ENCODE measurements around the gene TMEFF2. TPM values are rescaled to one million over a fixed set of nuclear protein-coding genes. Genes with fewer than 3 reads are reported as not detected.

TMEFF2 gene
- total and polyA plus RNA-seq, 2 of the 4 experiments (the other 2 are of a cell fraction), result 1.3 to 3.0 TPM

DNA sequence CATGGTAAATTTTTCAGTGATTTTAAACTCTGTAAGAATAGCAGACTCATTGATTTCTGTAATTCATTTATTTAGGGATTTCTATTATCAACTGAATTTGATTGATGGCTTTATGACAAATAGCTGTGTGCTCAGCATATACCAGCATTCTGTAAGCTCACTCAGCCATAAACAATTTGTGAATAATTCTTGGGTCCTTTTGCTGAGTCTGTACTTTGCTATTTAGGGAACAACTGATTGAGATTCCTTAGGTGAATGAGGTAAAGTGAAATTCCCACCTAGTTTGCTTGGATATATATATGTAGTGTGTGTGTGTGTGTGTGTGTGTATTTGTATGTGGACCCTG lies 271.1 kb downstream of the TMEFF2 start:
- H3K23ac ChIP-seq (ENCODE audit: low read depth, low read length), result no peak overlapping the region
- H3K36me3 ChIP-seq (ENCODE audit: control insufficient read depth, insufficient read depth, low read length), result no peaks in the 10 kb centered on the region
- peaks cover 7% of the 10 kb centered on the region for H3K4me1 ChIP-seq (ENCODE audit: control insufficient read depth, insufficient read depth, low read length)
- H4K5ac ChIP-seq (ENCODE audit: low read depth, low read length), result no peak overlapping the region
- no peak overlapping the region for H3K56ac ChIP-seq (ENCODE audit: extremely low read depth, insufficient read depth, low read length)
- H3K9me1 ChIP-seq (ENCODE audit: insufficient read depth, low read length), result no peaks in the 10 kb centered on the region
- H3K14ac ChIP-seq (replicated peaks; ENCODE audit: low read depth, low read length), result no peak overlapping the region
- DNase-seq, result no peak
- H4K91ac ChIP-seq (ENCODE audit: insufficient read depth, low read depth, low read length), result no peak overlapping the region
- H4K8ac ChIP-seq (ENCODE audit: low read depth in 2 of 2, low read length in 2 of 2), result no peak overlapping the region
- H2BK15ac ChIP-seq (ENCODE audit: low read depth, low read length), result no peak overlapping the region
- ATAC-seq (ENCODE audit: low read depth), result no peak
- H3K4ac ChIP-seq (ENCODE audit: low read depth, low read length), result no peak overlapping the region
- H4K20me1 ChIP-seq (ENCODE audit: insufficient read depth, low read length), result no peaks in the 10 kb centered on the region
- no peak overlapping the region for H2BK20ac ChIP-seq (ENCODE audit: low read depth, low read length)
- no peak overlapping the region for H3K4me2 ChIP-seq (ENCODE audit: low read depth, low read length)
- H2BK5ac ChIP-seq (ENCODE audit: low read depth, low read length, poor library complexity, severe bottlenecking), result no peak overlapping the region
- no peak overlapping the region for H2AK5ac ChIP-seq (ENCODE audit: low read depth, low read length)
- H3K27me3 ChIP-seq (ENCODE audit: control insufficient read depth, insufficient read depth, low read length), result no peaks in the 10 kb centered on the region
- no peak overlapping the region for H3K27ac ChIP-seq (ENCODE audit: insufficient read depth, low read length)
- no peak overlapping the region for H2AFZ ChIP-seq (replicated peaks; ENCODE audit: low read length, poor library complexity)
- intact Hi-C loops (cut with micrococcal nuclease), result no loop called here
- no peak overlapping the region for H3K9ac ChIP-seq (ENCODE audit: low read depth, low read length)
- in situ Hi-C loops (cut with MboI; ENCODE audit: low sequenced_read_pairs), result no loop called here
- H2AK9ac ChIP-seq (replicated peaks; ENCODE audit: low read depth, low read length, poor library complexity), result no peak overlapping the region
- BruUV-seq (replicated peaks), result no TSS peak
- H2BK120ac ChIP-seq (ENCODE audit: low read depth, low read length), result no peak overlapping the region
- dilution Hi-C loops (cut with HindIII; ENCODE audit: low sequenced_read_pairs, unreplicated experiment), result no loop called here
- no peak overlapping the region for H3K18ac ChIP-seq (ENCODE audit: low read depth, low read length)
- TF ChIP-seq FOS (IDR thresholded peaks at IDR 0.05; ENCODE audit: low read depth, low read length), result no peak
- no peak for TF ChIP-seq MAZ (IDR thresholded peaks at IDR 0.05; ENCODE audit: borderline replicate concordance, low read depth, low read length)
- TF ChIP-seq MAFK (IDR thresholded peaks at IDR 0.05; ENCODE audit: low read depth, low read length), result no peak
- TF ChIP-seq SMC3 (IDR thresholded peaks at IDR 0.05; ENCODE audit: low read depth, low read length), result no peak
- ChIA-PET CTCF (interaction anchor here (0.8 kb wide), 1 partner anchor 11 kb away, joined by 3 read pairs; no protein-coding TSS in a partner anchor), POLR2A (ENCODE audit: unreplicated experiment) (no interaction called here)
- H3K79me1 ChIP-seq (ENCODE audit: low read depth in 1 of 2, low read length in 2 of 2), result no peaks in the 10 kb centered on the region
- no peaks in the 10 kb centered on the region for H3K9me3 ChIP-seq (ENCODE audit: control insufficient read depth, insufficient read depth, low read length)
- no peak overlapping the region for H3K4me3 ChIP-seq (ENCODE audit: insufficient read depth, low read depth, low read length)

Measured in IMR-90 (cell line).